HUES64 (cell line): ENCODE measurements around the gene USP22.

Experiments
- H3K27ac ChIP-seq: 2 replicates; pipeline ENCODE4 v1.7.0; 2013; ENCODE audit warnings: low read depth, low read length, inconsistent platforms
- H3K27me3 ChIP-seq: 2 replicates; pipeline ENCODE4 v1.6.1; 2013; ENCODE audit warnings: mild to moderate bottlenecking, low read length; ENCODE audit not compliant: insufficient read depth
- H3K36me3 ChIP-seq: 2 replicates; pipeline ENCODE4 v1.6.1; 2013; ENCODE audit warnings: mild to moderate bottlenecking, low read length; ENCODE audit not compliant: insufficient read depth
- H3K4me1 ChIP-seq: 2 replicates; pipeline ENCODE4 v1.6.1; 2013; ENCODE audit warnings: mild to moderate bottlenecking, low read length, moderate library complexity; ENCODE audit not compliant: insufficient read depth
- H3K4me3 ChIP-seq: 2 replicates; pipeline ENCODE4 v1.5.1; 2013; ENCODE audit warnings: mild to moderate bottlenecking, low read length, moderate library complexity
- H3K9ac ChIP-seq: 2 replicates; pipeline ENCODE4 v1.6.1; 2013; ENCODE audit warnings: mild to moderate bottlenecking, low read depth, low read length
- H3K9me3 ChIP-seq: 2 replicates; pipeline ENCODE4 v1.6.1; 2013; ENCODE audit warnings: low read depth, low read length; ENCODE audit not compliant: insufficient read depth
- WGBS: fragments of 150-250, 120-280 bp; methylation state at CpG from one replicate; pipeline ENCODE4 v1.1.7; 2013; ENCODE audit warnings: missing lambda C conversion rate; 5-methylcytosine and 5-hydroxymethylcytosine counted together

The USP22 gene

DNA sequence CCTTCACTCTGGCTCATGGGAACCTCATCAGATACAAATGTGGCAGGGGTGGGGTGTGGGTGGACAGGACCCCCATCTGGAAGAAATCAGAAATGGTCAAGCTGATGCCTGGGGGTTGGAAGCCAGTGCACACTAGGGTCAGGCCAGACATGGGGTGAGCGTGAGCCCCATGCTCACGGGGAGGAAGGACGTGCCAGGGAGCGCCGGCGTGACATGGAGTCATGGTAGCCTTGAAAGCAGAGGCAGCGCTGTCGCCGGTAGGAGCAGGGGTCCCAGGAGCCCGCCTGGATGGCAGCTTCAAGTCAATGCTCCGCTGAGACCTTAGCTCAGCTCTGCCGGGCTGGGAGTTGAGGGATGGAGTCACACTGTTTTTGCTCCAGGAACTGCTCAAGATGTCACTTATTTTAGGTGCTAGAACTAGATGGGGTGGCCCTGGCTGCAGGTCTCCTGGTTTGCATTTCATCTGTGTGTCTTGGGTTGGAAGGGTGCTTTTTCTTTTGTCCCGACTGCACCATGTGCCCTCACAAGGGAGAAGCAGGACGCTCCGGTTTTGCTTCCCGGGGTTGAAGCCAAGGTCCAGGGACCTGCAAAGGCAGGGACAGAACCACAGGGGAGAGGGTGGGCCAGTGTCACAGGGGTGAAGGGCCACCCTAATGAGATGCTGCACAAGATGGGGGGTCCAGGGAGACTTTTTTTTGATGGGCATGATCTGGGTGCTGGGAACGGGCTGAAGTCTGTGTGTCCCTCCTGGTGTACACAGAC is 51.4 kb downstream of the USP22 start:
- Histone ChIP-seq H3K9me3 (no peaks in the 10 kb centered on the region), H3K4me3 (no peak overlapping the region), H3K4me1 (peaks cover 5% of the 10 kb centered on the region), H3K27ac (no peak overlapping the region), H3K36me3 (no peaks in the 10 kb centered on the region), H3K27me3 (no peaks in the 10 kb centered on the region), H3K9ac (no peak overlapping the region)
- WGBS: 96% methylated on average over 17 of the region's 17 CpGs

GRCh38 chr17:20989991-20990855 is 52.6 kb downstream of the USP22 start:
- Histone ChIP-seq H3K4me1 (peaks cover 5% of the 10 kb centered on the region), H3K27ac (no peak overlapping the region), H3K36me3 (no peaks in the 10 kb centered on the region), H3K27me3 (no peaks in the 10 kb centered on the region), H3K9ac (no peak overlapping the region), H3K9me3 (no peaks in the 10 kb centered on the region), H3K4me3 (no peak overlapping the region)
- 85% methylated on average over 6 of the region's 6 CpGs for WGBS

- Histone ChIP-seq H3K9ac (no peak overlapping the region), H3K27ac (no peak overlapping the region), H3K4me3 (no peak overlapping the region), H3K36me3 (no peaks in the 10 kb centered on the region), H3K9me3 (no peaks in the 10 kb centered on the region), H3K27me3 (no peaks in the 10 kb centered on the region), H3K4me1 (peaks cover 5% of the 10 kb centered on the region)
- 88% methylated on average over 7 of the region's 7 CpGs for WGBS
These were observed 53.3 kb downstream of the USP22 start for GRCh38 chr17:20989481-20989880.

GRCh38 chr17:20988896-20989295 is 53.9 kb downstream of the USP22 start:
- no peaks in the 10 kb centered on the region for H3K36me3 ChIP-seq
- no peak overlapping the region for H3K9ac ChIP-seq
- H3K27me3 ChIP-seq: no peaks in the 10 kb centered on the region
- 92% methylated on average over 2 of the region's 3 CpGs for WGBS
- no peak overlapping the region for H3K4me3 ChIP-seq
- H3K9me3 ChIP-seq: no peaks in the 10 kb centered on the region
- peaks cover 5% of the 10 kb centered on the region for H3K4me1 ChIP-seq
- H3K27ac ChIP-seq: no peak overlapping the region

DNA sequence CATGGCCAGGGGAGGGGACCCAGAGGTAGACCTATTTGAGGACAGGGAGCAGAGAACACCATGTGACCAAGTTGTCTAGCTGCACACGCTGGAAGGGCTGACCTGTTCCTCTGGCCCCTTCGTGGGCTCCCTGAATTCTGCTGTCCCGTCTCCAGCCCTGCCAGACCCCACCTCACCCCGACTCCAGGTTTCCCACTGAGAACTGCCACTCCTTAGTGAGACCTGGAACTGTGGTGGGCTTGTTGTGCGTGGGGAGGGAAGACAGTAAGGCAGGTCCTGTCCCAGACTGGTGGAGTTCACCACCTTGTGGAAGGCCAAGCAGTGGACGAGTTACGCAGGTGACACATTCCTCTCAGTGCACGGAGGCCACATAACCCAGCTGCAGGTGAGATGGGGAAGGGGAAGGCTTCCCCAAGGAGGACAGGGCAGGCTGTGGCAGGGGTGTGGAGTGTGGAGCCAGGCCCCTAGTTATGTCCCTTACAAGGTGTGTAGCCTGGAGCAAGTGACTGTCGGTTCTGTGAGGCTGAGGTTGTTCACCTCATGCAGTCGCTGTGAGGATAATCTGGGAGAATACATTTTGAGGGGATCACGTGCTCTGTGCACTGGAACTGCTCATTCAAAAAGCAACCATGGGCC is 54.7 kb downstream of the USP22 start:
- no peaks in the 10 kb centered on the region for H3K27me3 ChIP-seq
- no peak overlapping the region for H3K27ac ChIP-seq
- H3K4me3 ChIP-seq: no peak overlapping the region
- H3K9me3 ChIP-seq: no peaks in the 10 kb centered on the region
- H3K36me3 ChIP-seq: no peaks in the 10 kb centered on the region
- H3K4me1 ChIP-seq: peaks cover under 1% of the 10 kb centered on the region
- WGBS: 90% methylated on average over 11 of the region's 11 CpGs
- H3K9ac ChIP-seq: no peak overlapping the region

- Histone ChIP-seq H3K9me3 (no peaks in the 10 kb centered on the region), H3K9ac (no peak overlapping the region), H3K27ac (no peak overlapping the region), H3K36me3 (no peaks in the 10 kb centered on the region), H3K27me3 (no peaks in the 10 kb centered on the region), H3K4me3 (no peak overlapping the region), H3K4me1 (no peaks in the 10 kb centered on the region)
- WGBS: 94% methylated on average over 5 of the region's 5 CpGs
These were observed 55.3 kb downstream of the USP22 start for GRCh38 chr17:20987511-20987910.

DNA sequence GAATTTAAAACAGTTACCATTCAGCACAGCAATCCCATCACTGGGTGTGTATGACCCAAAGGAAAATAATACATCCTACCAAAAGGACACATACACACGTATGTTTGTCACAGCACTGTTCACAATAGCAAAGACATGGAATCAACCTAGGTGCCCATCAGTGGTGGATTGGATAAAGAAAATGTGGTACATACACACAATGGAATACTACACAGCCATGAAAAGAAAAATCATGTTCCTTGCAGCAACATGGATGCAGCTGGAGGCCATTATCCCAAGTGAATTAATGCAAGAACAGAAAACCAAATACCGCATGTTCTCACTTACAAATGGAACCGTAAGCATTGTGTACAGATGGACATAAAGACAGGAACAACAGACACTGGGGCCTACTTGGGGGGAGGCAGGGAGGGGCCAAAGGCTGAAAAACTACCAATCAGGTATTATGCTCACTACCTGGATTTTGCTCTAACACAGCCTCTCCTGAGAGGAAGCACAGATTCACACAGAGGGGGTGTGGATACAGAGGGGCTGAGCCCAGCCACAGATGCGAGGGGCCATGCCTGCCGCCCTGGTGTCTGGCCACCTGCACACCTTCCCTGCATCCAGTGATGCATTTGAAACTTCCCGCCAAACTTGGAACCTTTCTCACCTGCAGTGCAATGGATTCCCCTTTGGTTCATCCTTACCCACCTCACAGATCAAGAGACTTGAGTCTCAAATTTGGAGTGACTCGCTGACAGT is 55.9 kb downstream of the USP22 start:
- no peak overlapping the region for H3K27ac ChIP-seq
- 91% methylated on average over 7 of the region's 7 CpGs for WGBS

DNA sequence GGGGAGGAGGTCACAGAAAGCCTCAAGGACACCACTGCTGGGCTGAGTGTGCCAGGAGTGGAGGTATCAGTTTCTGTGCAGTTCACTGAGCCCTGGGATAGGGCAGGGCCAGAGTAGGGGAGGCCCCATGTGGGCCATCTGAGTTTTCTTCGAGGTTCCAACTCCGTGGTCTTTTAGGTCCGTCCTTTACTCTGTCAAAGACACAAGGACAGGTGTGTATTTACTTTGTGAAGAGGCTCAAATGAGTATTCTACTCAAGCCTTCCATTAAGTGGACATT is 59.5 kb downstream of the USP22 start:
- H3K9me3 ChIP-seq: no peaks in the 10 kb centered on the region
- no peak overlapping the region for H3K4me3 ChIP-seq
- 90% methylated on average over 3 of the region's 3 CpGs for WGBS
- no peaks in the 10 kb centered on the region for H3K27me3 ChIP-seq
- H3K9ac ChIP-seq: no peak overlapping the region
- H3K27ac ChIP-seq: no peak overlapping the region
- H3K4me1 ChIP-seq: no peaks in the 10 kb centered on the region
- no peaks in the 10 kb centered on the region for H3K36me3 ChIP-seq

More for the DNA sequence above, 55.9 kb downstream of the USP22 start:
- no peaks in the 10 kb centered on the region for H3K4me1 ChIP-seq
- no peaks in the 10 kb centered on the region for H3K27me3 ChIP-seq
- H3K4me3 ChIP-seq: no peak overlapping the region
- H3K9ac ChIP-seq: no peak overlapping the region
- no peaks in the 10 kb centered on the region for H3K9me3 ChIP-seq
- H3K36me3 ChIP-seq: no peaks in the 10 kb centered on the region

DNA sequence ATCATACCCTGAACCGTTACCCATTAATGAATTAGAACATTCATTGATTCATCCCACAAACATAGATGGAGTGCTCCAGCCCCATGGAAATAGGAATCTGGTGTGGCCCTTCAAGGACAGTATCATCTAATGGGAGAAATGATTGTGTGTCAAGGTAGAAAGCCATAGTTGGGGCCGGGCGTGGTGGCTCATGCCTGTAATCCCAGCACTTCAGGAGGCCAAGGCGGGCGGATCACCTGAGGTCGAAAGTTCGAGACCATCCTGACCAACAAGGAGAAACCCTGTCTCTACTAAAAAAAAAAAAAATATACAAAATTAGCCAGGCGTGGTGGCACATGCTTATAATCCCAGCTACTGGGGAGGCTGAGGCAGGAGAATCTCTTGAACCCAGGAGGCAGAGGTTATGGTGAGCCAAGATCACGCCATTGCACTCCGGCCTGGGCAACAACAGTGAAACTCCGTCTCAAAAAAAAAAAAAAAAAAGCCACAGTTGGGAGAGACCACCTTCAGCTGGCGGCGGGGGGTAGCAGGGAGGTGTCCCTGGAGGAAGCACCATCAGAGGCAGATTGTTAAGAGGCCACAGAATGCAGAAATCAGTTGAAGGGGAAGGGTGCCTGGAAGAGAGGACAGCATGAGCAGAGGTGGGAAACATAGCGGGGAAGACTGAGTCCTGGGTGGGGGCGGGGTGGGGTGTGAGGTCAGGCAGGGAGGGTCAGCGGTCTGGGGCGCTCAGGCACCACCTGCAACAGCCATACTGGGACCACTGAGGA is 60.0 kb downstream of the USP22 start:
- H3K9ac ChIP-seq: no peak overlapping the region

DNA sequence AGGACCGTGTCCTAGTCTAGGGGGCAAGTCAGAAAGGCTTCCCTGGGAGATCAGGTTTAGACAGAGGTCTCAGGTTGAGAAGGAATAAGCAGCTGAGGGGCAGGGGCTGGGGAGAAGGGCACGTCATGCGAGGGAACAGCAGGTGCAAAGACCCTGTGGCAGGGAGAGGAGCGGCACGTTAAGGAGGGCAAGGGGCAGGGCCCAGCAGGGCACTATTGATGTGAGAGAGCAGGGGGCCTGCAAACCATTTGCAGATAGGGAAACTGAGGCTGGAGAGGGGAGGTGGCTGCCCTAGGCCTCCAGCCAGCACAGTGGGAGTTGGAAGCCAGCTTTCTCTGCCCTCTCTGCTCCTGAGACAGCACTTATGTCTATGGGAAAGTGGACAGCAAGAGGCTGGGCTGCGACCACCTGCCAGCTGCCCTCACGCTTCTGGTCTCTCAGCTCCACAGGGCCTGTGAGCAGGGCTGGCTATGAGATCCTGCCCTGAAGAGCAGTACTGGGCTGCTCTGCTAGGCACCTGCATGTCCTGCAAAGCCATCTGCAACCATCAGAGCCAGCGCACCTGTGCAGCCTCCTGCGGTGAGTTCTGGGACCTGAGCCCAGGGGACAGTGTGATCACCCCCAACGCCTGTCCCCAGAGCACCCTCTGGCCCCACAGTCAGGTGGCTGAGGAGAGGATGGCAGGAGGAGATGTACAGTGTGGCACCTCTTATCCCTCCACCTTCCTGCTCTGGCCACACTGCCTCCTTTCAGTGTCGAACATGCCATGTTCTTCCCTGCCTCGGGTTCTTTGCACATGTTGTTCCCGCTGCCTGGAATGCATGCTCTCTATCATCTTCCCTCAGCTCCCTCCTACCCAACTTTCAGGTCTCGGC is 61.5 kb downstream of the USP22 start:
- Histone ChIP-seq H3K4me1 (no peaks in the 10 kb centered on the region), H3K27ac (no peak overlapping the region), H3K36me3 (no peaks in the 10 kb centered on the region), H3K9ac (no peak overlapping the region), H3K27me3 (no peaks in the 10 kb centered on the region), H3K4me3 (no peak overlapping the region), H3K9me3 (no peaks in the 10 kb centered on the region)
- WGBS: 91% methylated on average over 14 of the region's 14 CpGs

More for the DNA sequence above, 60.0 kb downstream of the USP22 start:
- Histone ChIP-seq H3K27me3 (no peaks in the 10 kb centered on the region), H3K9me3 (no peaks in the 10 kb centered on the region), H3K27ac (no peak overlapping the region), H3K4me1 (no peaks in the 10 kb centered on the region), H3K4me3 (no peak overlapping the region), H3K36me3 (no peaks in the 10 kb centered on the region)
- WGBS: 93% methylated on average over 17 of the region's 17 CpGs
